WTC11 (cell line): Measurements from ENCODE around the gene NRSN2.

ENCODE experiments used
- CREB1 ChIP-seq: sonication (generic); formaldehyde crosslinking; IDR thresholded peaks from 2 replicates; pipeline ENCODE4 v1.8.0; 2023; ENCODE audit warnings: mild to moderate bottlenecking, missing genetic modification reagents
- CTCF ChIP-seq: fragments of 200-600 bp; IDR thresholded peaks from 2 replicates; pipeline ENCODE4 v1.8.0; 2022; ENCODE audit warnings: antibody characterized with exemption
- ELF4 ChIP-seq: sonication (generic); formaldehyde crosslinking; IDR thresholded peaks from 2 replicates; pipeline ENCODE4 v1.8.1; 2022; ENCODE audit warnings: low read depth, mild to moderate bottlenecking, moderate library complexity, missing genetic modification reagents
- HMGXB4 ChIP-seq: sonication (generic); formaldehyde crosslinking; IDR thresholded peaks from 2 replicates; pipeline ENCODE4 v1.8.1; 2023; ENCODE audit warnings: mild to moderate bottlenecking, moderate library complexity, missing genetic modification reagents
- IRF2 ChIP-seq: sonication (generic); formaldehyde crosslinking; IDR thresholded peaks from 2 replicates; pipeline ENCODE4 v1.8.0; 2022; ENCODE audit warnings: low read depth, missing genetic modification reagents, borderline replicate concordance
- RELA ChIP-seq: sonication (generic); formaldehyde crosslinking; IDR thresholded peaks from 2 replicates; pipeline ENCODE4 v1.8.1; 2022; ENCODE audit warnings: missing genetic modification reagents, mild to moderate bottlenecking, borderline replicate concordance
- SP1 ChIP-seq: sonication (generic); formaldehyde crosslinking; conservative IDR thresholded peaks from 2 replicates; pipeline ENCODE4 v1.8.1; 2022; ENCODE audit warnings: missing genetic modification reagents
- USF2 ChIP-seq: sonication (generic); formaldehyde crosslinking; IDR thresholded peaks from 2 replicates; pipeline ENCODE4 v1.8.1; 2023; ENCODE audit warnings: mild to moderate bottlenecking, missing genetic modification reagents, moderate library complexity
- ZNF232 ChIP-seq: sonication (generic); formaldehyde crosslinking; IDR thresholded peaks from 2 replicates; pipeline ENCODE4 v1.8.0; 2022; ENCODE audit warnings: mild to moderate bottlenecking, missing genetic modification reagents
- ZNF671 ChIP-seq: fragments of 250-450 bp; sonication (Bioruptor Pico); IDR thresholded peaks from 2 replicates; pipeline ENCODE4 v1.8.0; 2021; ENCODE audit warnings: mild to moderate bottlenecking
- TF ChIP-seq, protein P1 (sequence below): sonication (generic); formaldehyde crosslinking; IDR thresholded peaks from 2 replicates; pipeline ENCODE4 v1.8.0; 2022; ENCODE audit warnings: mild to moderate bottlenecking, missing genetic modification reagents
- TF ChIP-seq, protein P2 (sequence below): sonication (generic); formaldehyde crosslinking; IDR thresholded peaks from 2 replicates; pipeline ENCODE4 v1.8.0; 2022; ENCODE audit warnings: mild to moderate bottlenecking, missing genetic modification reagents

GRCh38 chr20:353166-353565 lies 6.3 kb downstream of the NRSN2 start:
- TF ChIP-seq CTCF: no peak
- TF ChIP-seq ZNF671 (CRISPR knock-in tag): no peak
- no peak for TF ChIP-seq SP1 (CRISPR knock-in tag)
- TF ChIP-seq, protein P1, sequence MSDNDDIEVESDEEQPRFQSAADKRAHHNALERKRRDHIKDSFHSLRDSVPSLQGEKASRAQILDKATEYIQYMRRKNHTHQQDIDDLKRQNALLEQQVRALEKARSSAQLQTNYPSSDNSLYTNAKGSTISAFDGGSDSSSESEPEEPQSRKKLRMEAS (CRISPR knock-in tag): no peak
- TF ChIP-seq HMGXB4: no peak
- TF ChIP-seq CREB1 (CRISPR knock-in tag): no peak
- TF ChIP-seq ELF4 (CRISPR knock-in tag): no peak
- no peak for TF ChIP-seq RELA (CRISPR knock-in tag)
- TF ChIP-seq IRF2 (CRISPR knock-in tag): no peak
- TF ChIP-seq USF2: no peak
- no peak for TF ChIP-seq ZNF232
- TF ChIP-seq, protein P2, sequence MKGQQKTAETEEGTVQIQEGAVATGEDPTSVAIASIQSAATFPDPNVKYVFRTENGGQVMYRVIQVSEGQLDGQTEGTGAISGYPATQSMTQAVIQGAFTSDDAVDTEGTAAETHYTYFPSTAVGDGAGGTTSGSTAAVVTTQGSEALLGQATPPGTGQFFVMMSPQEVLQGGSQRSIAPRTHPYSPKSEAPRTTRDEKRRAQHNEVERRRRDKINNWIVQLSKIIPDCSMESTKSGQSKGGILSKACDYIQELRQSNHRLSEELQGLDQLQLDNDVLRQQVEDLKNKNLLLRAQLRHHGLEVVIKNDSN (CRISPR knock-in tag): no peak
